GM13977 (cell line): ENCODE measurements around the gene USP6NL.

Experiments used
- DNase-seq: peaks from one replicate; pipeline ENCODE4 v3.0.0; 2012; ENCODE audit warnings: low spot score
- CTCF ChIP-seq: IDR thresholded peaks from 2 replicates; pipeline ENCODE4 v1.5.1; 2012; ENCODE audit warnings: mild to moderate bottlenecking, control low read depth; ENCODE audit not compliant: insufficient read depth; ENCODE audit errors: extremely low read depth, missing control alignments
- in situ Hi-C: fragments of 300-500 bp; cut with MboI; formaldehyde crosslinking; loops from one replicate; pipeline ENCODE4 v1.12.0; 2022; ENCODE audit warnings: low sequenced_read_pairs, low pct_unique_long_range_greater_than_20kb, mixed read lengths, inconsistent platforms; ENCODE audit not compliant: unreplicated experiment

USP6NL gene

GRCh38 chr10:11444531-11445228 lies 166.8 kb downstream of the USP6NL start:
- DNase-seq, result no peak
- in situ Hi-C loops, result no loop called here
- TF ChIP-seq CTCF, result no peak

GRCh38 chr10:11444155-11444530 lies 167.3 kb downstream of the USP6NL start:
- no peak for TF ChIP-seq CTCF
- no peak for DNase-seq
- in situ Hi-C loops, result no loop called here

- TF ChIP-seq CTCF, result no peak
- in situ Hi-C loops, result no loop called here
- no peak for DNase-seq
These were observed 167.8 kb downstream of the USP6NL start for GRCh38 chr10:11443468-11444154.

- TF ChIP-seq CTCF, result no peak
- in situ Hi-C loops, result no loop called here
- no peak for DNase-seq
These were observed 169.3 kb downstream of the USP6NL start for GRCh38 chr10:11442001-11442773.

GRCh38 chr10:11441151-11441535 lies 170.3 kb downstream of the USP6NL start:
- in situ Hi-C loops, result no loop called here
- no peak for DNase-seq
- TF ChIP-seq CTCF, result no peak

- in situ Hi-C loops, result no loop called here
- peak; percentile 65 for DNase-seq
- TF ChIP-seq CTCF, result no peak
These were observed 170.9 kb downstream of the USP6NL start for GRCh38 chr10:11440250-11441150.
